ENCODE measurements around the gene DENND1A.

The DENND1A gene

GRCh38 chr9:123571240-123571639 lies 358.7 kb downstream of the DENND1A start:
- no peak overlapping the region for H3K9ac ChIP-seq (ENCODE audit: low read depth, low read length)
- H3K4me1 ChIP-seq (ENCODE audit: insufficient read depth, low read length): no peaks in the 10 kb centered on the region
- H3K9me3 ChIP-seq (ENCODE audit: control insufficient read depth, insufficient read depth, low read length): peaks cover 2% of the 10 kb centered on the region; the same call in 1 of the 2 replicates
- no peaks in the 10 kb centered on the region; the same call in 1 of the 2 replicates for H3K36me3 ChIP-seq (ENCODE audit: insufficient read depth, low read length)

- no peak overlapping the region for H3K9ac ChIP-seq (ENCODE audit: low read depth, low read length)
- H3K4me1 ChIP-seq (ENCODE audit: insufficient read depth, low read length): no peaks in the 10 kb centered on the region
- no peaks in the 10 kb centered on the region for H3K9me3 ChIP-seq (ENCODE audit: control insufficient read depth, insufficient read depth, low read length)
- no peaks in the 10 kb centered on the region for H3K36me3 ChIP-seq (ENCODE audit: insufficient read depth, low read length)
These were observed 360.9 kb downstream of the DENND1A start for GRCh38 chr9:123568691-123569688.

- H3K9ac ChIP-seq (ENCODE audit: low read depth, low read length): no peak overlapping the region
- H3K9me3 ChIP-seq (ENCODE audit: control insufficient read depth, insufficient read depth, low read length): no peaks in the 10 kb centered on the region
- no peaks in the 10 kb centered on the region for H3K4me1 ChIP-seq (ENCODE audit: insufficient read depth, low read length)
- no peaks in the 10 kb centered on the region for H3K36me3 ChIP-seq (ENCODE audit: insufficient read depth, low read length)
These were observed 362.9 kb downstream of the DENND1A start for GRCh38 chr9:123567013-123567412.

- Histone ChIP-seq H3K9ac (ENCODE audit: low read depth, low read length) (no peak overlapping the region), H3K9me3 (ENCODE audit: control insufficient read depth, insufficient read depth, low read length) (no peaks in the 10 kb centered on the region), H3K36me3 (ENCODE audit: insufficient read depth, low read length) (no peaks in the 10 kb centered on the region), H3K4me1 (ENCODE audit: insufficient read depth, low read length) (peaks cover 10% of the 10 kb centered on the region)
These were observed 365.3 kb downstream of the DENND1A start for GRCh38 chr9:123564652-123565051.

- Histone ChIP-seq H3K9me3 (ENCODE audit: control insufficient read depth, insufficient read depth, low read length) (no peaks in the 10 kb centered on the region), H3K36me3 (ENCODE audit: insufficient read depth, low read length) (no peaks in the 10 kb centered on the region), H3K9ac (ENCODE audit: low read depth, low read length) (no peak overlapping the region), H3K4me1 (ENCODE audit: insufficient read depth, low read length) (peaks cover 10% of the 10 kb centered on the region)
These were observed 367.0 kb downstream of the DENND1A start for GRCh38 chr9:123562844-123563346.

- H3K36me3 ChIP-seq (ENCODE audit: insufficient read depth, low read length): no peaks in the 10 kb centered on the region
- no peaks in the 10 kb centered on the region for H3K9me3 ChIP-seq (ENCODE audit: control insufficient read depth, insufficient read depth, low read length)
- H3K4me1 ChIP-seq (ENCODE audit: insufficient read depth, low read length): peaks cover 10% of the 10 kb centered on the region
These were observed 368.9 kb downstream of the DENND1A start for GRCh38 chr9:123561046-123561445.

GRCh38 chr9:123556464-123557435 lies 373.2 kb downstream of the DENND1A start:
- H3K4me1 ChIP-seq (ENCODE audit: insufficient read depth, low read length): peaks cover 10% of the 10 kb centered on the region
- H3K9me3 ChIP-seq (ENCODE audit: control insufficient read depth, insufficient read depth, low read length): no peaks in the 10 kb centered on the region
- no peaks in the 10 kb centered on the region for H3K36me3 ChIP-seq (ENCODE audit: insufficient read depth, low read length)
- H3K9ac ChIP-seq (ENCODE audit: low read depth, low read length): no peak overlapping the region

More at GRCh38 chr9:123561046-123561445, 368.9 kb downstream of the DENND1A start:
- no peak overlapping the region for H3K9ac ChIP-seq (ENCODE audit: low read depth, low read length)

- H3K36me3 ChIP-seq (ENCODE audit: insufficient read depth, low read length): no peaks in the 10 kb centered on the region
- H3K4me1 ChIP-seq (ENCODE audit: insufficient read depth, low read length): peaks cover 10% of the 10 kb centered on the region; the same call in 1 of the 2 replicates
- H3K9ac ChIP-seq (ENCODE audit: low read depth, low read length): no peak overlapping the region
- H3K9me3 ChIP-seq (ENCODE audit: control insufficient read depth, insufficient read depth, low read length): no peaks in the 10 kb centered on the region
These were observed 374.3 kb downstream of the DENND1A start for GRCh38 chr9:123555646-123556045.

- H3K9me3 ChIP-seq (ENCODE audit: control insufficient read depth, insufficient read depth, low read length): no peaks in the 10 kb centered on the region
- H3K9ac ChIP-seq (ENCODE audit: low read depth, low read length): no peak overlapping the region
- peaks cover 18% of the 10 kb centered on the region for H3K4me1 ChIP-seq (ENCODE audit: insufficient read depth, low read length)
- H3K36me3 ChIP-seq (ENCODE audit: insufficient read depth, low read length): no peaks in the 10 kb centered on the region
These were observed 377.4 kb downstream of the DENND1A start for GRCh38 chr9:123552530-123552929.

- Histone ChIP-seq H3K4me1 (ENCODE audit: insufficient read depth, low read length) (peaks cover 18% of the 10 kb centered on the region), H3K9me3 (ENCODE audit: control insufficient read depth, insufficient read depth, low read length) (no peaks in the 10 kb centered on the region), H3K9ac (ENCODE audit: low read depth, low read length) (no peak overlapping the region), H3K36me3 (ENCODE audit: insufficient read depth, low read length) (no peaks in the 10 kb centered on the region)
These were observed 378.2 kb downstream of the DENND1A start for GRCh38 chr9:123551734-123552133.

GRCh38 chr9:123550797-123551196 lies 379.1 kb downstream of the DENND1A start:
- Histone ChIP-seq H3K4me1 (ENCODE audit: insufficient read depth, low read length) (peaks cover 18% of the 10 kb centered on the region), H3K9ac (ENCODE audit: low read depth, low read length) (no peak overlapping the region), H3K9me3 (ENCODE audit: control insufficient read depth, insufficient read depth, low read length) (no peaks in the 10 kb centered on the region), H3K36me3 (ENCODE audit: insufficient read depth, low read length) (no peaks in the 10 kb centered on the region)

- Histone ChIP-seq H3K4me1 (ENCODE audit: insufficient read depth, low read length) (peaks cover 18% of the 10 kb centered on the region), H3K9ac (ENCODE audit: low read depth, low read length) (no peak overlapping the region), H3K9me3 (ENCODE audit: control insufficient read depth, insufficient read depth, low read length) (no peaks in the 10 kb centered on the region), H3K36me3 (ENCODE audit: insufficient read depth, low read length) (no peaks in the 10 kb centered on the region)
These were observed 379.9 kb downstream of the DENND1A start for GRCh38 chr9:123550012-123550411.

- H3K4me1 ChIP-seq (ENCODE audit: insufficient read depth, low read length): peaks cover 18% of the 10 kb centered on the region
- H3K9ac ChIP-seq (ENCODE audit: low read depth, low read length): no peak overlapping the region
- H3K9me3 ChIP-seq (ENCODE audit: control insufficient read depth, insufficient read depth, low read length): no peaks in the 10 kb centered on the region
- H3K36me3 ChIP-seq (ENCODE audit: insufficient read depth, low read length): no peaks in the 10 kb centered on the region
These were observed 381.0 kb downstream of the DENND1A start for GRCh38 chr9:123548741-123549545.
